ENCODE data around the gene ZNF593OS. TPM values are rescaled to one million over a fixed set of nuclear protein-coding genes. Genes with fewer than 3 reads are reported as not detected.

ZNF593OS gene
- total RNA-seq, 1 donor from 2014 or later = not detected

DNA sequence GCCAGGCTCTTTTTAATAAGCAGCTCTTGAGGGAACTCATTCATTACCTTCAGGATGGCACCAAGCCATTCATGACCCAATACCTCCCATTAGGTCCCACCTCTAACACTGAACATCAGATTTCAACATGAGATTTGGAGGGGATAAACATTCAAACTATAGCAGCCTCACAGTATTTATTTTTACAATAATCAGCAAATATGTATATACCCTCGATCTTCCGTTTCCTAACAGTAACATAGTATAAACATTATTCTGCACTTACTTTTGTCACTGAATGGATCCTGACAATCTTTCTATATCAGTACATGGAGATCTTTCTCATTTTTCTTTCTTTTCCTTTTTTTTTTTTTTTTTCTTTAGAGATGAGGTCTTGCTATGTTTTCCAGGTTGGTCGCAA is 24.2 kb upstream of the ZNF593OS start:
- Mint-ChIP-seq H3K36me3 (ENCODE audit: low read depth) (peaks cover 2% of the 10 kb centered on the region), H3K4me3 (no peak overlapping the region), H3K27ac (no peak overlapping the region), H3K4me1 (ENCODE audit: low read depth) (peaks cover 33% of the 10 kb centered on the region), H3K27me3 (ENCODE audit: insufficient read depth) (peaks cover 12% of the 10 kb centered on the region), H3K9me3 (no peaks in the 10 kb centered on the region)
- intact Hi-C loops (cut with micrococcal nuclease) = no loop called here
- DNase-seq (ENCODE audit: low spot score) = no peak

GRCh38 chr1:26191739-26192138 is 20.1 kb upstream of the ZNF593OS start:
- peaks cover 2% of the 10 kb centered on the region for H3K36me3 Mint-ChIP-seq (ENCODE audit: low read depth)
- peaks cover 14% of the 10 kb centered on the region for H3K27me3 Mint-ChIP-seq (ENCODE audit: insufficient read depth)
- peaks cover 26% of the 10 kb centered on the region for H3K4me1 Mint-ChIP-seq (ENCODE audit: low read depth)
- no peaks in the 10 kb centered on the region for H3K9me3 Mint-ChIP-seq
- peak overlapping the region; percentile 31 for H3K4me3 Mint-ChIP-seq
- peak overlapping the region; percentile 73 for H3K27ac Mint-ChIP-seq
- intact Hi-C loops (cut with micrococcal nuclease) = loop anchor here (5.0 kb wide), 1 partner anchor 41 kb away; the partner anchor contains the start of gene CEP85
- peak; percentile 28 for DNase-seq (ENCODE audit: low spot score)

DNA sequence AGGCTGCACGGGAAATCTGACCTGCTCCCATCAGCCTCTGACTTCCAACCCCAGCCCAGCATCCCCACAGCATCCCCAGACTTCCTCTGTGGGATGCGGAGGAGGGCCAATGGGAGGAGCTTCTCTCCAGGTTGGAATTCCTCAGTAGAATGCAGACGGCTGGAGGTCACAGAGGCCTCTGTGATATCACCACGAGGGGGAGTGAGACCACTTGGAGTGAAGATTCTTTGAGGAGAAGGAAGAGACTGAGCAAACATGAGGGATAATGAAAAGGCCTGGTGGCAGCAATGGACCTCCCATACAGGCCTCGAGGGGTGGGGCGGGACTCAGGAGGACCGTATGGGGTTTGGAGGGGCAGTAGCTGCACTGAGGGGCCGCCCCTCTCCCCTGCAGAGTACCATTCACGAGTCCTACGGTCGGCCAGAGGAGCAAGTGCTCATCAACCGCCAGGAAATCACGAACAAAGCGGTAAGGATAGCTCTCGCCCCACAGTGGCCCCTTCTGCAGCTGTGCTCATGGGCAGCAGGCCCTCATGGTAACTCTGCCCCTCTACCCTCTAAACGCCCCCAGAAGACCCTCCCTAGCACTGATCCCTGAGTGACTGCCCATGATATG is 18.8 kb upstream of the ZNF593OS start, which contains the start of gene CATSPER4:
Gene CATSPER4, plus strand, starts transcription at position 230 of the 615 bp plus-strand sequence. Its CDS starts 26 bp downstream, at position 256.
- no peak within 1 kb of the TSS for H3K4me3 Mint-ChIP-seq
- peaks cover 10% of the 10 kb centered on the region for H3K27me3 Mint-ChIP-seq (ENCODE audit: insufficient read depth)
- H3K9me3 Mint-ChIP-seq = no peaks in the 10 kb centered on the region
- no peak for DNase-seq (ENCODE audit: low spot score)
- H3K36me3 Mint-ChIP-seq (ENCODE audit: low read depth) = peaks cover 2% of the 10 kb centered on the region
- peaks cover 26% of the 10 kb centered on the region for H3K4me1 Mint-ChIP-seq (ENCODE audit: low read depth)
- intact Hi-C loops (cut with micrococcal nuclease) = loop anchor here (5.0 kb wide), 1 partner anchor 42 kb away; the partner anchor contains the start of gene CEP85
- H3K27ac Mint-ChIP-seq = no peak within 1 kb of the TSS

GRCh38 chr1:26189751-26190275 is 18.2 kb upstream of the ZNF593OS start:
- H3K36me3 Mint-ChIP-seq (ENCODE audit: low read depth) = peaks cover 2% of the 10 kb centered on the region
- H3K9me3 Mint-ChIP-seq = no peaks in the 10 kb centered on the region
- H3K27me3 Mint-ChIP-seq (ENCODE audit: insufficient read depth) = peaks cover 10% of the 10 kb centered on the region
- no peak overlapping the region for H3K4me3 Mint-ChIP-seq
- intact Hi-C loops (cut with micrococcal nuclease) = loop anchor here (5.0 kb wide), 1 partner anchor 42 kb away; the partner anchor contains the start of gene CEP85
- H3K27ac Mint-ChIP-seq = no peak overlapping the region
- no peak for DNase-seq (ENCODE audit: low spot score)
- H3K4me1 Mint-ChIP-seq (ENCODE audit: low read depth) = peaks cover 26% of the 10 kb centered on the region

DNA sequence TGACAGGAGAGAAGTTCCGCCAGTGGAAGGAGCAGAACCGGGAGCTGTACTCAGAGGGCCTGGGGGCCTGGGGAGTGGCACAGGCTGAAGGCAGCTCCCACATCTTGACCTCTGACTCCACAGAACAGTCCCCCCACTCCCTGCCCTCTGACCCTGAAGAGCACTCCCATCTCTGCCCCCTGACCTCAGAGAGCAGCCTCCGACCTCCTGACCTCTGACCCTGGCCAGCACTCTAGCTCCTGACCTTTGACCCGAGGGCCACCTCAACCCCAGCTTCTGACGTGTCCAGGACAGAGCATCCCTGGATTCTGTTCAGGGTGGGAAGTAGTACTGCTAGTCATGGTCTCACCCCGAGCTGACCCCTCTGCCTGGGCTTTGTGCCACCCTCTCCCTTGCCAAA is 17.7 kb upstream of the ZNF593OS start:
- peaks cover 10% of the 10 kb centered on the region for H3K27me3 Mint-ChIP-seq (ENCODE audit: insufficient read depth)
- DNase-seq (ENCODE audit: low spot score) = no peak
- intact Hi-C loops (cut with micrococcal nuclease) = no loop called here
- H3K4me3 Mint-ChIP-seq = no peak overlapping the region
- H3K9me3 Mint-ChIP-seq = no peaks in the 10 kb centered on the region
- H3K27ac Mint-ChIP-seq = no peak overlapping the region
- peaks cover 2% of the 10 kb centered on the region for H3K36me3 Mint-ChIP-seq (ENCODE audit: low read depth)
- peaks cover 26% of the 10 kb centered on the region for H3K4me1 Mint-ChIP-seq (ENCODE audit: low read depth)

DNA sequence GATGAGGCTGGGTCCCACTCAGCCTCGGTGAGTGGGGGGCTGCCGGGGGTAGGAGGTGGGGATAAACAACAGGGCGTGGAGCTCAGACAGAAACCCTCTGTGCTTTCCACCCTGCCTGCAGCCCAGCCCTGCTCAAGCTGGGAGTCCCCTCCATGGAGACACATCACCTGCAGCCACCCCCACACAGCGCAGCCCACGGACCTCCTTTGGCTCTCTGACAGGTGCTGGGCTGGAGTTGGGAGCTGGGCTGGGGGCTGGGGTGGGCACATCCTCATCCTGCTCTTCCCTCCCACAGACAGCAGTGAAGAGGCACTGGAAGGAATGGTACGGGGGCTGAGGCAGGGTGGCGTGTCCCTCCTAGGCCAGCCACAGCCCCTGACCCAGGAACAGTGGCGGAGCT is 16.8 kb upstream of the ZNF593OS start:
- Mint-ChIP-seq H3K36me3 (ENCODE audit: low read depth) (peaks cover 2% of the 10 kb centered on the region), H3K4me1 (ENCODE audit: low read depth) (peaks cover 20% of the 10 kb centered on the region), H3K27ac (no peak overlapping the region), H3K9me3 (no peaks in the 10 kb centered on the region), H3K27me3 (ENCODE audit: insufficient read depth) (peaks cover 5% of the 10 kb centered on the region), H3K4me3 (no peak overlapping the region)
- DNase-seq (ENCODE audit: low spot score) = no peak
- intact Hi-C loops (cut with micrococcal nuclease) = no loop called here

DNA sequence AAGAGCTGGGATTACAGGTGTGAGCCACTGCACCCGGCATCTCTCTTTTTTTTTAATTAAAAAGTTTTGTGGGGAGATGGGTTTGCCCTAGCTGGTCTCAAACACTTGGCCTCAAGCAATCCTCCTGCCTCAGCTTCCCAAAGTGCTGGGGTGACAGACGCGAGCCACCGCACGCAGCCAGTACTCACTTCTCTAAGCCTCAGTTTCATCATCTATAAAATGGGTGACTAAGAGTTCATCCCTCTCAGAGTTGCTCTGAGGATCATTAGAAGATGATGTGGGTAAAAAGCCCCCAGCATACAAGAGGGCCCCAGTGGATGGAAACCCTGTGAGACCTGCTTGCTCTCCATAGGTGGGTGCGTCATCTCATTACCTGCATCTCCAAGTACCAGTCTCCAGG is 16.2 kb upstream of the ZNF593OS start:
- H3K36me3 Mint-ChIP-seq (ENCODE audit: low read depth) = peaks cover 2% of the 10 kb centered on the region
- no peak overlapping the region for H3K4me3 Mint-ChIP-seq
- DNase-seq (ENCODE audit: low spot score) = no peak
- H3K27me3 Mint-ChIP-seq (ENCODE audit: insufficient read depth) = peaks cover 5% of the 10 kb centered on the region
- H3K9me3 Mint-ChIP-seq = no peaks in the 10 kb centered on the region
- no peak overlapping the region for H3K27ac Mint-ChIP-seq
- intact Hi-C loops (cut with micrococcal nuclease) = no loop called here
- peaks cover 14% of the 10 kb centered on the region for H3K4me1 Mint-ChIP-seq (ENCODE audit: low read depth)

GRCh38 chr1:26184883-26185282 is 13.3 kb upstream of the ZNF593OS start:
- Mint-ChIP-seq H3K9me3 (no peaks in the 10 kb centered on the region), H3K4me3 (no peak overlapping the region), H3K27me3 (ENCODE audit: insufficient read depth) (peaks cover 7% of the 10 kb centered on the region), H3K36me3 (ENCODE audit: low read depth) (no peaks in the 10 kb centered on the region), H3K4me1 (ENCODE audit: low read depth) (no peaks in the 10 kb centered on the region), H3K27ac (no peak overlapping the region)
- DNase-seq (ENCODE audit: low spot score) = no peak
- intact Hi-C loops (cut with micrococcal nuclease) = no loop called here

- Mint-ChIP-seq H3K4me1 (ENCODE audit: low read depth) (no peaks in the 10 kb centered on the region), H3K36me3 (ENCODE audit: low read depth) (no peaks in the 10 kb centered on the region), H3K27me3 (ENCODE audit: insufficient read depth) (peaks cover 4% of the 10 kb centered on the region), H3K27ac (no peak overlapping the region), H3K9me3 (no peaks in the 10 kb centered on the region), H3K4me3 (no peak overlapping the region)
- intact Hi-C loops (cut with micrococcal nuclease) = no loop called here
- DNase-seq (ENCODE audit: low spot score) = no peak
These were observed 12.5 kb upstream of the ZNF593OS start for GRCh38 chr1:26184086-26184485.

DNA sequence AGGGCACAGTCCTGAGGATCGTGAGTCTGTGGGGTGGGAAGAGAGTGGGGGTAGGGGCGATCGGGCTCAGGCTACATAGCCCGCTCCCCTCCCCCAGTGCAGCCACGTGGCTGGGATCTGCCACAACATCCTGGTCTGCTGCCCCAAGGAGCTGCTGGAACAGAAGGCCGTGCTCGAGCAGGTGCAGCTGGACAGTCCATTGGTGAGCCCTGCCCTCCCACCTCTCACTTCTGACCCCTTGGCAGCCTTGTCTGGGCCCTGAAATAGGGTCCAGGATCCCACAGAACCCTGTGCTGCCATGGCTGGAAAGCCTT is 10.7 kb upstream of the ZNF593OS start:
- DNase-seq (ENCODE audit: low spot score) = no peak
- Mint-ChIP-seq H3K4me3 (no peak overlapping the region), H3K9me3 (no peaks in the 10 kb centered on the region), H3K27me3 (ENCODE audit: insufficient read depth) (peaks cover 4% of the 10 kb centered on the region), H3K36me3 (ENCODE audit: low read depth) (no peaks in the 10 kb centered on the region), H3K4me1 (ENCODE audit: low read depth) (no peaks in the 10 kb centered on the region), H3K27ac (no peak overlapping the region)
- intact Hi-C loops (cut with micrococcal nuclease) = no loop called here

DNA sequence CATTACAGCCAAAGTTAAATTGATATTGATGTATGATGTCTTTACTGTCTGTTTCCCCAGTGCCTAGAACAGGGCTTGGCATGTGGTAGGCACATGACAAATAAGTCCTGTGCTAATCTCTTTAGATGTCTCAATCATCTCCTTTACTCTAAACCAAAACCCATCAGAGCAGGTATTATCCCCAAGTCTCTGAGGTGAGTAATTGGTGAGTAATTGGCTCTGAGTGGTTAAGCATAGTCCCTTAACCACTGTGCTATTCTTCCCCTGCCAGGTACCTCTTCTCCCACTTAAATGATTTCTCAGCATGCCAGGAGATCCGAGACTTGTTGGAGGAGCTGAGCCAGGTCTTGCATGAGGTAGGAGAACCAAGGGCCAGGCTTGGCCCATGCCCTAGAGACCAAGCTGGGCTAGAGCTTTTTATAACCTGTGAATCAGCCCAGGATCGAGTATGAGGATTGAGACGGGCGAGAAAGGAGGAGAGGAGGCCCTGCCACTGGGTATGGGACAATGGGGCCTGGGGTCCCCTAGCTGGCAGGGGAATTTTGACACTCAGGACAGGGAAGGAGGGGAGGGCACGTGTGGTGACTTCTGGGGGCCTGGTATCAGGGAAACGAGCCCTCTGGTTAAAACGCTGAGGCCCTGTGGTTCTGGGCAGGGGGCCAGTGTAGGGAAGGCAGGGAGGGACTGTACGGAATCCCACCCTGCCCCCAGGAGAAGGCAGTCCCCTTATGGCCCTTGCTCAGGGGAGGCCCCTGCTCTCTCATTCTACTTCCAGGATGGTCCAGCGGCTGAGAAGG is 10.2 kb upstream of the ZNF593OS start:
- no peaks in the 10 kb centered on the region for H3K9me3 Mint-ChIP-seq
- intact Hi-C loops (cut with micrococcal nuclease) = no loop called here
- DNase-seq (ENCODE audit: low spot score) = no peak

GRCh38 chr1:26180010-26180506 is 8.4 kb upstream of the ZNF593OS start:
- Mint-ChIP-seq H3K27ac (no peak overlapping the region), H3K4me1 (ENCODE audit: low read depth) (no peaks in the 10 kb centered on the region), H3K4me3 (no peak overlapping the region), H3K36me3 (ENCODE audit: low read depth) (no peaks in the 10 kb centered on the region), H3K27me3 (ENCODE audit: insufficient read depth) (peaks cover 4% of the 10 kb centered on the region), H3K9me3 (no peaks in the 10 kb centered on the region)
- intact Hi-C loops (cut with micrococcal nuclease) = no loop called here
- no peak for DNase-seq (ENCODE audit: low spot score)

More for the DNA sequence above, 10.2 kb upstream of the ZNF593OS start:
- H3K27me3 Mint-ChIP-seq (ENCODE audit: insufficient read depth) = peaks cover 4% of the 10 kb centered on the region
- H3K4me1 Mint-ChIP-seq (ENCODE audit: low read depth) = no peaks in the 10 kb centered on the region
- H3K27ac Mint-ChIP-seq = no peak overlapping the region
- no peak overlapping the region for H3K4me3 Mint-ChIP-seq
- no peaks in the 10 kb centered on the region for H3K36me3 Mint-ChIP-seq (ENCODE audit: low read depth)

GRCh38 chr1:26177182-26177684 is 5.6 kb upstream of the ZNF593OS start, which contains the start of gene CNKSR1:
TSS of gene CNKSR1 (plus strand) at chr1:26177491. CDS start at chr1:26177548, 57 bp downstream.
- intact Hi-C loops (cut with micrococcal nuclease) = no loop called here
- Mint-ChIP-seq H3K4me1 (ENCODE audit: low read depth) (no peaks in the 10 kb centered on the region), H3K27me3 (ENCODE audit: insufficient read depth) (peaks cover 4% of the 10 kb centered on the region), H3K9me3 (no peaks in the 10 kb centered on the region), H3K36me3 (ENCODE audit: low read depth) (peaks cover 2% of the 10 kb centered on the region), H3K4me3 (peak within 1 kb of the TSS; percentile 42), H3K27ac (no peak within 1 kb of the TSS)
- DNase-seq (ENCODE audit: low spot score) = no peak

Measured in activated T-helper 1 cell treated with anti-CD3 and anti-CD28 coated beads, Interleukin-12 subunit alpha, Interleukin-12 subunit beta, Interleukin-2, Interleukin-4 antibody, amounts not matched to agents 30 ng/mL and 10 ng/mL and 1 ng/mL, durations not matched to agents 14 hours and 24 hours and 36 hours (primary cell).